Cortex of kidney (tissue), 1 donor: ENCODE results near the gene KDELR1.

Source experiments
- DNase-seq: peaks from one replicate; lab custom pipeline; 2025; lab: John Stamatoyannopoulos, UW

The KDELR1 gene

GRCh38 chr19:48371367-48371766, 20.0 kb downstream of the KDELR1 start:
- DNase-seq = no peak

GRCh38 chr19:48370955-48371354, 20.4 kb downstream of the KDELR1 start:
- DNase-seq = no peak

- DNase-seq = no peak
These were observed 22.4 kb downstream of the KDELR1 start for GRCh38 chr19:48368936-48369335.

- no peak for DNase-seq
These were observed 23.5 kb downstream of the KDELR1 start for GRCh38 chr19:48367855-48368254.

- no peak for DNase-seq
These were observed 25.7 kb downstream of the KDELR1 start for GRCh38 chr19:48365602-48366001.

- DNase-seq = no peak
These were observed 26.6 kb downstream of the KDELR1 start for GRCh38 chr19:48364598-48365348.

- peak; percentile 74 for DNase-seq
These were observed 27.3 kb downstream of the KDELR1 start, which contains the start of the genes SYNGR4 and TMEM143 for GRCh38 chr19:48363810-48364597. SYNGR4 (plus strand) TSS chr19:48364367; CDS start chr19:48365843, 1,476 bp downstream. TMEM143 (minus strand) TSS chr19:48363940; CDS start chr19:48363920, 20 bp downstream.

GRCh38 chr19:48363500-48363809, 27.9 kb downstream of the KDELR1 start:
- DNase-seq = no peak

GRCh38 chr19:48362716-48363499, 28.4 kb downstream of the KDELR1 start:
- DNase-seq = peak; percentile 40

GRCh38 chr19:48361912-48362311, 29.4 kb downstream of the KDELR1 start:
- no peak for DNase-seq

- no peak for DNase-seq
These were observed 32.2 kb downstream of the KDELR1 start for GRCh38 chr19:48359123-48359522.

- no peak for DNase-seq
These were observed 35.9 kb downstream of the KDELR1 start for GRCh38 chr19:48355365-48355954.

- DNase-seq = no peak
These were observed 36.9 kb downstream of the KDELR1 start for GRCh38 chr19:48354332-48354992.

GRCh38 chr19:48353677-48354076, 37.7 kb downstream of the KDELR1 start:
- no peak for DNase-seq

- DNase-seq = no peak
These were observed 40.0 kb downstream of the KDELR1 start for GRCh38 chr19:48351341-48351752.

GRCh38 chr19:48350856-48351255, 40.5 kb downstream of the KDELR1 start:
- no peak for DNase-seq

- DNase-seq = no peak
These were observed 42.6 kb downstream of the KDELR1 start for GRCh38 chr19:48348737-48349136.

GRCh38 chr19:48348045-48348444, 43.3 kb downstream of the KDELR1 start:
- DNase-seq = no peak

GRCh38 chr19:48346191-48346590, 45.2 kb downstream of the KDELR1 start:
- no peak for DNase-seq

GRCh38 chr19:48344892-48345291, 46.5 kb downstream of the KDELR1 start:
- no peak for DNase-seq

- DNase-seq = no peak
These were observed 48.4 kb downstream of the KDELR1 start for GRCh38 chr19:48342841-48343540.
